CD1c-positive myeloid dendritic cell (primary cell): ENCODE data around the gene TKTL1.
"Not testable (repeated sequence)": the region's sequence is repeated elsewhere in the genome, so short reads cannot be mapped to it uniquely, and the experiment has no call there.

Source experiments
- DNase-seq: peaks from one replicate; pipeline ENCODE4 v3.0.0-alpha.2; 2016; ENCODE audit errors: extremely low spot score

The TKTL1 gene

DNA sequence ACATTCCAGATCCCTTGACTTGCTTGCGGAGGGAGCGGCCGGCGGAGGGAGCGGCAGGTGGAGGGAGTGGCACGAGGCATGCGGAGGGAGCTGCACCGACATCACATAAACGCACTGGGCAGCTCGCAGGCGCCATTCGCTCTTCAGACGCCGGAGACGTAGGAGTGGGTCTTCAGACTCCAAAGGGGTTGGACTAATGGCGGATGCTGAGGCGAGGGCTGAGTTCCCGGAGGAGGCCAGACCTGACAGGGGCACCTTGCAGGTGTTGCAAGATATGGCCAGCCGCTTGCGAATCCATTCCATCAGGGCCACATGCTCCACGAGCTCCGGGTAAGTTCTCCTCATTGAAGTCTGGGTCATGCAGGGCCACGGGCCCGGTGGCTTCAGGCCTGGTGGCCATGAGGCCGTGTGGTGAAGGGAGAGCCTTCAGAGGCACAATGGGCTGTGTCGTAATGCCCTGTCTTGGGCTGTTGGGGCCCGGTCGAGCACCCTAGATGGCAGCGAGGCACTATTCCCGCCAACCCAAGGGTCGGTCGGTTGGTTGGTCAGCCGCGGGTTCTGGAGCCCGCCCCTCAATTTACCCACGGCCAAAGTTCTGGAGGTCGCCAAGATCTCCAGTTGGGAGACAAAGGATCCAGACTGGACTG lies at the start of gene TKTL1:
Gene TKTL1, plus strand, starts transcription at position 132 of the 647 bp plus-strand sequence. Its CDS starts 65 bp downstream, at position 197.
- DNase-seq, result no peak

GRCh38 chrX:154247377-154248045 lies 48.1 kb upstream of the TKTL1 start:
- DNase-seq, result not testable (repeated sequence)

DNA sequence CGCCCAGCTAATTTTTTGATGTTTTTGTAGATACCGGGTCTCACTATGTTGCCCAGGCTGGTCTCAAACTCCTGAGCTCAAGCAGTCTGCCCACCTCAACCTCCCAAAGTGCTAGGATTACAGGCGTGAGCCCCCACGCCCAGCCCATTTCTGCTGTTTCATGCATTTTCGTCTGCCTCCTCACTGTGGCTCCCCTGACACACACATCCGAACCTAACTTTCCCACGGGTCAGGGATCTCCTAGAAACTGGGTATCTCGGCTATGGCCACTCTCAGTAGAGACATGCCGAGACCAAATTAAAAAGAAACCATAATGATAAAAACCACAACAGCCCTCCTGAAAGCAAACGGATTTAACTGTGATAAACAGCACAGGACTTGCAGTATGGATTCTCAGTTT lies 47.5 kb upstream of the TKTL1 start:
- DNase-seq, result not testable (repeated sequence)

GRCh38 chrX:154257282-154257681 lies 38.3 kb upstream of the TKTL1 start, which contains the start of gene OPN1MW3:
OPN1MW3 (plus strand) TSS chrX:154257582; CDS start chrX:154257620, 38 bp downstream.
- DNase-seq, result not testable (repeated sequence)

DNA sequence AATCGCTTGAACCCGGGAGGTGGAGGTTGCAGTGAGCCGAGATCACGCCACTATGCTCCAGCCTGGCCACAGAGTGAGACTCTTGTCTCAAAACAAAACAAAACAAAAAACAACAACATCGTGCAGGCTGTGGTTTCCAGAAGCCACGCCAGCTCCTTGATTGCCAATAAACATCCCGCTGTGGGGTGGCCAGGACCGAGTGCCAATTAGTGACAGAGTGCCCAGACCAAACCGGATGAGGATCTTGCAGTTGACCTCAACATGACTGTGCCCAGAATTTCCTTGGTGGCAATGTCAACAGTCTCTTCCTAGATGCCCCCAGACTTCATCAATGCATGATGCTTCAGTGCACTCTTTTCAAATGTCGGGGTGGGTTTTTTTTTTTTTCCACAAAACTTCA lies 36.9 kb upstream of the TKTL1 start:
- not testable (repeated sequence) for DNase-seq

DNA sequence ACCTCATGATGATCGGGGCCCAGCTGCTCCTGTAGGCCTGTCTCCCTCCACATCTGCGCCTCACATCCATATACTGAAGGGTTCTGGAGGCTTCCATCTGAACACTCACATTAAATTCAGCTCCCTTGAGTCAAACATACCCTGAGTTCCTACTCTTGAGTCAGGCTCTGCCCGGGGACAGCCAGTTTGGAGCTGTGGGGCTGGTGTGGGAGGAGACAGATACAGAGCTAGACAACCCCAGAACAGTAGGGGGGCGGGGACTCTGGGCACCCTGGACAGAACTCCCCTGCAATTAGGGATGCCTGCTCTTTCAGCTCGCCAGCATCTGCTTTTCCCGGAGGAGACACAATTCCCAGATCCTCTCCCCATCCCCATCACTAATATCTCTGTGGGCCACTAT lies 32.5 kb upstream of the TKTL1 start:
- not testable (repeated sequence) for DNase-seq

DNA sequence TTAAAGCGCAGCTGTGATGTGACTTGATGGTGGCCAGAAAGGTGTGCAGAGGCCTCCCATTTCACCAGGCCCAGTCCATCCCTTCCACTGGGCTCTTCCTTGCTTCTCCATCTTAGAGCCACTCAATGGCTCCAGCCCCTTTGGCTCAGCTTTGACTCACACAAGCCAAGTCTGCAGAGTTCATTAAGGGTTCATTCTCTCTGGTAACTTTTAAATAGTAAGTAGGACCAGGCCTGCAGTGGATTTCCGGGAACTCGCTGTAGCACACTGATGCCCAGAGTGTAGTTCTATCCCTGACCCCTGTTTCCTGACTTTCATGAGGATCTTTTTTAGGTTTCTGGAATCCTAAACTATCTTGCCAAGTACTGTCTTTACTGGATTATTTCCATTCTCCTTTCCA lies 26.4 kb upstream of the TKTL1 start:
- DNase-seq, result not testable (repeated sequence)

DNA sequence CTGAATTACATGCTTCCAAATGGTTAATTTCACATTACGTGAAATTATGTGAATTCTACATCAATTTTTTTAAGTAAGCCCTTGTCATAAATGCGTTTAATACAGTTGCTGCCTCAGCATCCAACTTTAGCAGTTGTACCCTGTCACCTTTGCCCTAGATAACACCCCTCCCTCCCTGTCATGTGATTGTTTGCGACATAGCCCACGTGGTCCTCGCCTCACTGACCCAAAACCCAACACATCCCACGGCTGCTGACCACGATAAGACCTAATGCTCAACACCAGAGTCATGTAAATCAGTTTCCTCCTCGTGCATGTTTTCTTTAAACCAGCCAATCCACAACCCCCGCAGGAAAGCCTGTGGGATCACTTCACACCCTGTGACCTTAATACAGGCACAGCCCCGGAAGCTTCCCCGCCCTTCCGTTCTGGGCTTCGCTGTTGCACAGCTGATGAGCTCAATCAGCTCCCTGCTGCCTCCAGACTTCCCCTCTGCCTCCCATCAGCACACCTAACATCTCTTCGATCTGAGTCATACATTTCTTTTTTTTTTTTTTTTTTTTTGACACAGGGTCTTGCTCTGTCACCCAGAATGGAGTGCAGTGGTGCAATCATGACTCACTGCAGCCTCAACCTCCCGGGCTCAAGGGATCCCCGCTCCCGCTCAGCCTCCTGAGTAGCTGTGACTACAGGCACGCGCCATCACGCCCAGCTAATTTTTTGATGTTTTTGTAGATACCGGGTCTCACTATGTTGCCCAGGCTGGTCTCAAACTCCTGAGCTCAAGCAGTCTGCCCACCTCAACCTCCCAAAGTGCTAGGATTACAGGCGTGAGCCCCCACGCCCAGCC lies 10.9 kb upstream of the TKTL1 start:
- DNase-seq, result not testable (repeated sequence)

DNA sequence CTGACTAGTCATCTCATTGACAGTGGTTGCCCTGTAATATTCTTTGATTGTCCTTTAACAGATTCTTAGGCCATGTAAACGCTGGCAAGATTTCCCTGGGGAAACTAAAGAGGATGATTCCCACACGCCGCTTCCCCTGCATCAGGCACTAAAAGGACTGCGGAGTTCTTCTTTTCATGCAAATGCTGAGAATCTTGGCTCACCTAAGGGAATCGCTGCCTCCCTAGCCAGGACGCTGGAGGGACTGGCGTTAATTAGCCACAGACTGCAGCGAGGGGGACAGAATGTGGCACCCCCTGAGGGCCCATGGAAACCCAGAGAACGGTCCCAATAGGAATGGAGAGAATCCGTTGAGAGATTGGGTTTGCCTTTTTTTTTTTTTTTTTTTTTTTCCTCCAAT lies 9.2 kb upstream of the TKTL1 start:
- not testable (repeated sequence) for DNase-seq

DNA sequence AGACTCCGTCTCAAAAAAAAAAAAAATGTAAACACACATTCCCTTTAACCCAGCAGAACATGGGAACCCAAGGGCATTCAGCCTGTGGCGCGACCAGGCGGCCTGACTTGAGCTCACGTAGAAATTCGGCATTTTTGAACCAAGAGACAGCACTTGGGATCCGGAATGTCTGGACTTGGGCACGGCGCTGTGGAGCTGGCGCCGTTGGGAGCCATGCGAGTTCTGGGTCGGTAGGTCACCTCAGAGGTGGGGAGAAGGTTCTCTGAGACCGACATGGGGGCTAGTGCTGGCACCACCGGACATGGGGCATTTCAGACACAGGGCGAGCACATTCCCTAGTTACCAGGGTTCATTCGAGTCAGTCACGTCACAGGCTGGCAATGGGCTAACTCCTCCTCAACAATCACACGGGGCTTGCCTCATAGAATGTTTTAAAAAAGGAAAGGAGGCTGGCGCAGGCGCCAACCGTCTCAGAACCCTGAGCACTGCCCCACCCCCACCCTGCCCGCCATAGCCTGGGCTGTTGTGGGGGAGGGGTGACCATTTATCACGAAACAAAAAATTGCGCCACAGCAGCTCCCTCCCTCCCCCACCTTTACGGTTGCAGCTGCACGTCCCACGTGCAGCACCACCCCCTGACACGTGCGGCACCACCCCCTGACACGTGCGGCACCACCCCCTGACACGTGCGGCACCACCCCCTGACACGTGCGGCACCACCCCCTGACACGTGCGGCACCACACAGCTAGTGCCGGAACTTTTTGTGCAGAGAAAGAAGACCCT lies 612 bp upstream of the TKTL1 start, which contains the start of gene TEX28:
Gene TEX28, minus strand, starts transcription at position 334 of the 784 bp plus-strand sequence. CDS start 3,007 bp downstream, outside the sequence.
- DNase-seq, result no peak

- no peak for DNase-seq
Measured at GRCh38 chrX:154296731-154297130, 1.1 kb downstream of the TKTL1 start.

- DNase-seq, result no peak
Measured at GRCh38 chrX:154298312-154298711, 2.7 kb downstream of the TKTL1 start.

DNA sequence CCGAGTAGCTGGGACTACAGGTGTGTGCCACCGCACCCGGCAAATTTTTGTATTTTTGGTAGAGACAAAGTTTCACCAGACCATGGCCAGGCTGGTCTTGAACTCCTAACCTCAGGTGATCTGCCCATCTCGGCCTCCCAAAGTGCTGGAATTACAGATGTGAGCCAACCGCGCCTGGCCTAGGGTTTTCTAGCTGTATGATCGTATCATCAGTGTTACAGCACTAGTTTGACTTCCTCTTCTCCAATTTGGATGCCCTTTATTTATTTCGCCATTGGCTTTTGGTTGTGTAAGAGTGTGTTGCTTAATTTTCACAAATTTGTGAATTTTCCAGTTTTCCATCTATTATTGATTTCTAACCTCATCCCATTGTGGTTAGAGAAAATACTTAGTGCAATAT lies 5.2 kb downstream of the TKTL1 start:
- peak; percentile 64 for DNase-seq

DNA sequence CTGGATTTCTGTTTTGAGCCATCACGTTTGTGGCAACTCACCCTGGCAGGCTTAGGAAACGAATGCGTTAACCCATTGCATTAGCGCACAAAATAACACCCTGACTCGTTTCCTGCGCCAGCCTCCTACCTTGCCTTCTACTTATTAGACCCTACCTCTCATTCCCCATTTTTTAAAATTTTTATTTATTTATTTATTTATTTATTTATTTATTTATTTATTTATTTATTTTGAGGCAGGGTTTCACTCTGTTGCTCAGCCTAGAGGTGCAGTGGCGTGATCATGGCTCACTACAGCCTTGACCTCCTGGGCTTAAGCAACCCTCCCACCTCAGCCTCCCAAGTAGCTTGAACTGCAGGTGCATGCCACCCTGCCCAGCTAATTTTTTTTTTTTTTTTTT lies 7.4 kb downstream of the TKTL1 start:
- DNase-seq, result not testable (repeated sequence)

GRCh38 chrX:154303476-154303875 lies 7.9 kb downstream of the TKTL1 start:
- no peak for DNase-seq

GRCh38 chrX:154304846-154305245 lies 9.3 kb downstream of the TKTL1 start:
- no peak for DNase-seq

GRCh38 chrX:154305541-154306205 lies 10.1 kb downstream of the TKTL1 start:
- peak; percentile 50 for DNase-seq

- no peak for DNase-seq
Measured at GRCh38 chrX:154307202-154307601, 11.6 kb downstream of the TKTL1 start.

DNA sequence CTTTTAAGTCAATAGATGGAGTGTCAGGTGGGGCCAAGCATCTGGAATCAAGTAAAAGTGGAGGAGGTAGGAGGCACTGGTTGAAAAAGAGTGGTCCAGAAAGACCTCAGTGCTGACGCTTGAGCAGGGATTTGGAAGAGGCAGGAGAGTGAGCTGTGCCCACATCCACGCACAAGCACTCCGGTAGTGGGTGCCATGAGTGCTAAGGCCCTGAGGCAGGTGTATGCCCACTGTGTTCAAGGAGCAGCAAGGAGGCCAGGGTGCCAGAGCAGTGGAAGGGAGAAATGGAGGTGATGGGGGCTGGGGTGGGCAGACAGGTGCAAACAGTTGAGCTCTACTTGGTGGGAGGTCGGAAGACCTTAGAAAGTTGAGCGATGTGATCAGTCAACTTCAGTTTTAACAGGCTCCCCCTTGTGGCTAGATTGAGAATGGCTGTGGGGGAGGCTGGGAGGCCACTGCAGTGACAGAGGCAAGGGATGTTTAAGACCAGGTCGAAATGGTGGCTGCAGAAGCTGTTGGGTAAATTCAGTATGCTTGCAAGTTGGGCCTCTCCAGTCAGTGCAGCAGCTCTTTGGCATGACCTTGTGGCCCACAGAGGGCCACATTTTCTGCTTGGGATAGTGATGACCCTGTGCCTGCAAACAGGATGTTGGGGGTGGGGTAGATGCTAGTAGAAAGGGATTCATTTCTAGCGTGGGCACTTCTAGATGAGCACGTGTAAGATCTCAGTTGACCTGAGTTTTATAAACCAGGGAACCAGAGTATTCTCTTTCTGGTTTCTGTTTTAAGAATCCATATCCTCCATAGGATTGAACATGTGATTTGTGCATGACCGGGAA lies 12.7 kb downstream of the TKTL1 start:
- DNase-seq, result peak; percentile 74
